ENCODE data around the gene ZP4. TPM values are rescaled to one million over a fixed set of nuclear protein-coding genes. Genes with fewer than 3 reads are reported as not detected.

ZP4 gene
- total RNA-seq, 2 experiments from 2014 or later: not detected

DNA sequence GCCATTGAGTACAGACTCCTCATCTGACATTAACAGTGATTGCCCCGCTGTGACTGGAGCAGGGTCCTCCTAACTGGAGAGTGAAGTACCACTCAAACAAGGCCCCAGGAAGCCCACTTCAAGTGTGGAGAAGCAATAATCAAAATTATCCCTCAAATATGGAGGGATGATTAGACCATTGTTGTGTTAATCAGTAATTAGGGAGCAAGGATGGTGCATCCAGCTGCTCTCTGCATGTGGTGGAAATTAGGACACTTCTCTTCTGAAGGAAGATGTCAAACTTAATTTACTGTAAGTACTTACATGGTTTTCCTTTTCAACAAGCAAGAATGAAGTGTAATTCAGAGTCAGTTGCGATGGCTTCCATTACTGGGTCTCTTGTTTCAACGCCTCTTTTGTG lies 3.4 kb upstream of the ZP4 start:
- Mint-ChIP-seq H3K27ac (no peak overlapping the region), H3K4me1 (no peaks in the 10 kb centered on the region), H3K9me3 (ENCODE audit: low read depth) (peaks cover 4% of the 10 kb centered on the region), H3K36me3 (no peaks in the 10 kb centered on the region), H3K27me3 (no peaks in the 10 kb centered on the region), H3K4me3 (no peak overlapping the region)
- no peak for ATAC-seq
- DNase-seq: no peak
- CTCF ChIA-PET: no interaction called here

DNA sequence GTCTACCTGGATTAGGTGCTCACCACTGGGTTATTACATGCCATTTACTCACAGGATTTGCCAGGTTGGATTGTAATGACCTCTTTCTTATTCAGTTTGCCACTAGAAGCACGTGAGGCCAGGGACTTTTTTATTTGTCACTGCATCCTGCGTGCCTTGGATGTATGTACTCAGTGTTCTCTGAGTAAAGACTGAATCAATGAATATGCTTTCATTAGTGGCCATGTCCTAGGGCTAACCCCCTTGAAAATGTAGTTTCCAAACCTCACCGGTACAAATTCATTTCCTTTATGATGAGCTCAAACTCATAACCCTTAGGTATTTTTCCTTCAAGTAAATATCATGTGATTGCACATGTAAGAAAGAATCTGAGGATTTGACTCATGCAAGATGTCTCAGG lies 1.3 kb upstream of the ZP4 start:
- H3K27me3 Mint-ChIP-seq: no peaks in the 10 kb centered on the region
- H3K27ac Mint-ChIP-seq: no peak overlapping the region
- no peak for ATAC-seq
- CTCF ChIA-PET: no interaction called here
- H3K9me3 Mint-ChIP-seq (ENCODE audit: low read depth): peaks cover 4% of the 10 kb centered on the region
- H3K4me1 Mint-ChIP-seq: no peaks in the 10 kb centered on the region
- no peak overlapping the region for H3K4me3 Mint-ChIP-seq
- no peaks in the 10 kb centered on the region for H3K36me3 Mint-ChIP-seq
- DNase-seq: no peak

DNA sequence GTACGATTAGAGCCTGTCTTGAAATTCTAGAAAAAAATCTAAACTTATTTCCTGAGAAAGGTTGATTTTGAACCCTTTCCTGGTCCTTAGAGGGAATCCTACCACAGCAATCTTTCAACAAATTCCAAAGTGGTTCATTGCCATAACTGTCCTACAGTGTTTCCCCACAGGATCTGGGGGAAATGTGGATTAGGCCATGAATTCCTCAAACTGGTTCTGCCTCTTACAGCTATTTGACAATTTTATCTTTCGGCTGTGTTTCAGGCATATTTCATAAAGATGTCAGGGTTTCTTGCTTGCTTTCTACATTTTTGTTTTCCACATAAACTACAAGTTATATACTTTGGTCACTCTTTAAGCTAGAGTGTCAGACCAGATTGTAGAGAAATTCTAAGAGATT lies 544 bp upstream of the ZP4 start:
- DNase-seq (no peak), ATAC-seq (no peak)
- CTCF ChIA-PET: no interaction called here
- H3K9me3 Mint-ChIP-seq (ENCODE audit: low read depth): peaks cover 4% of the 10 kb centered on the region
- no peak overlapping the region for H3K4me3 Mint-ChIP-seq
- H3K27me3 Mint-ChIP-seq: no peaks in the 10 kb centered on the region
- H3K27ac Mint-ChIP-seq: no peak overlapping the region
- H3K36me3 Mint-ChIP-seq: no peaks in the 10 kb centered on the region
- H3K4me1 Mint-ChIP-seq: no peaks in the 10 kb centered on the region

DNA sequence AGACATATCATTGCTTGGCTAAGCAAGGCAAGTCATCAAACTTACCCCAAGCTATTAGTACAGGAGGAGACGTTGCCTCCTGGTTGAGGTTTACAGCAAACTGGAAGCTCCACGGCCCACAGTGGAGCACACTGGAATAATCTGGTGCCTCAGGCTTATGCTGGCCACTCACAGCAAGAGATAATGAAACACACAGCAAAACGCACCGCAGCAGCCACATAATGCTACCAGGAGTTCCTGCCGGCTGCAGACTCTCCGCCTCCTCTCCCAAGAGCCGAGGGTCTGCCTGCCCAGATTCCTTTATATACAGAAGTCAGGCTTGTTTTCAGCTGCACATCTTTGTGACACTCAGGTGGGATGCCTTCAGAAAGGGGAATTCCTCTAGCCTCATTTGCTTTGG lies 306 bp downstream of the ZP4 start:
- Mint-ChIP-seq H3K36me3 (no peaks in the 10 kb centered on the region), H3K9me3 (ENCODE audit: low read depth) (peaks cover 4% of the 10 kb centered on the region), H3K4me1 (no peaks in the 10 kb centered on the region), H3K27ac (no peak overlapping the region), H3K4me3 (no peak overlapping the region), H3K27me3 (no peaks in the 10 kb centered on the region)
- DNase-seq (no peak), ATAC-seq (no peak)
- CTCF ChIA-PET: no interaction called here

DNA sequence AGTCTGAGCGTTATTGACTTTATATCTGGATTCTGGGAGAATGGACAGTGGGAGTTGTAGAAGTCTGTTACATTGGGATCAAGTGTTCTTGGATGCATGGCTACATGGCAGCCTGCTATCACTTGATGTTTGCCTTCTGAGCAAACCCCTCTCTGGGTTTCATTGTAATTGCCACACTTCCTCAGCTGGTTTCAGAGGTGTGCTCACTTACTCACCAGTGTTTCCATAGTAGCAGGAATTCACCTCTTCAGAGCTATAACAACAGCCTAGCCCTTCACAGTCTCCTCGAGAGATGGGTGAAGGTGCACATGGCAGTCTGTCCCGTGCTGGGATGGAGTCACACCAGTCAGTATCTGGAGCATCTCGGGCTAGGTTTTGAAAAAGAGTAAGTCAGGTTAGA lies 2.6 kb downstream of the ZP4 start:
- H3K9me3 Mint-ChIP-seq (ENCODE audit: low read depth): peaks cover 5% of the 10 kb centered on the region
- H3K4me1 Mint-ChIP-seq: no peaks in the 10 kb centered on the region
- H3K36me3 Mint-ChIP-seq: no peaks in the 10 kb centered on the region
- no peak for DNase-seq
- no peaks in the 10 kb centered on the region for H3K27me3 Mint-ChIP-seq
- no peak for ATAC-seq
- no peak overlapping the region for H3K27ac Mint-ChIP-seq
- H3K4me3 Mint-ChIP-seq: no peak overlapping the region
- CTCF ChIA-PET: no interaction called here

DNA sequence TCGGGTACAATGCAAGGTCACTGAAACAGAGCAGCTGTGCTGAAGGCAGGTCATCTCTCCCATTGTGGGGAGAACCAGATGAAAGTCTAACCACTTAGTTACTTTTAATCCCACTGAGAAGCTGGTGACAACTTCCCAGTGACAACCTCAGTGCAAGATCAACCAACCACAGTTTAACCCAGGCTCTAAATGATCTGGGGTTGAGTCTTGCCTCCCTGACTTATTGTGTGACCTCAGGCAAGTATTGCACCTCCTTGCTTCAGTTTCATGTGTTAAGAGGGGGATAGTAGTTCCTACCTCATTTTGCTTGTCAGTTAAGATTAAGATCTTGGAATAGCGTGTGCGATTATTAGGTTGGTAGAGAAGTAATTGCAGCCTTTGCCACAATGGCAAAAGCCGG lies 3.2 kb downstream of the ZP4 start:
- no peak for DNase-seq
- Mint-ChIP-seq H3K27me3 (no peaks in the 10 kb centered on the region), H3K4me3 (no peak overlapping the region), H3K27ac (no peak overlapping the region), H3K36me3 (no peaks in the 10 kb centered on the region), H3K9me3 (ENCODE audit: low read depth) (peaks cover 8% of the 10 kb centered on the region), H3K4me1 (no peaks in the 10 kb centered on the region)
- CTCF ChIA-PET: no interaction called here
- no peak for ATAC-seq

DNA sequence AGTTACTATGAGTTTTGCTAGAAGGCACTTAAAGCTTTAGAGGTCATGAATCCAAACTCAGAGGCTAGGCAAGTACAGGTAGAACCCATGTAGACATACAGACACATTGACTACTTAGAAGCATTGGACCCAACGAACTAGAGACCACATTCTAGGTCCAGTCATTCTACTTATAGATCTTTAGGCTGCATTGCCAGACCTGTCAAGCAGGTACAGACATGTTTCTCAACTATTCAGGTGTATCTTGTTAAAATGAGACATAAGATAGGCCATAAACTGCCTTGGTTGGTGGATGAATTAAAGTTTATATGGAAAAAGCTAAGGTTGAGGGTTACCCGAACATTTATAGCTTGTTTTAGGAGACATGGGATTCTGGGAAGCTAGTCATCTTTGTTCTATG lies 6.5 kb downstream of the ZP4 start:
- H3K36me3 Mint-ChIP-seq: no peaks in the 10 kb centered on the region
- DNase-seq (no peak), ATAC-seq (no peak)
- no peaks in the 10 kb centered on the region for H3K4me1 Mint-ChIP-seq
- H3K4me3 Mint-ChIP-seq: no peak overlapping the region
- H3K9me3 Mint-ChIP-seq (ENCODE audit: low read depth): peaks cover 4% of the 10 kb centered on the region
- CTCF ChIA-PET: no interaction called here
- no peaks in the 10 kb centered on the region for H3K27me3 Mint-ChIP-seq
- no peak overlapping the region for H3K27ac Mint-ChIP-seq

DNA sequence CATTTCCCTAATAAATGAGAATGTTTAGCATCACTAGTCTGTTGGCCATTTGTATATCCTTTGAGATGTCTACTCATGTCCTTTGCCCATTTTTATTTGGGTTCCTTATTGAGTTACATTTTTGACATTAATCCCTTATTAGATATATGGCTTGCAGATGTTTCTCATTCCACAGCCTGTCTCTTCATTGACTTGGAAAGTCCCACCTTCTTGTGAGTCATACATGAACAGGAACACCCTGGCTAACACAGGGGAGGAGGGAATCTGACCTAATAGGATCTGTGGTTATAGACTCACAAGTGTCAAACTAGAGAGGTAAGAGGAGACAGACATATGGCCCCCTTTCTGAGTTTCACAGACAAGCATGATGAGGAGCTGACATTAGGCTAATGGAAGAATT lies 11.5 kb downstream of the ZP4 start:
- H3K4me1 Mint-ChIP-seq: no peaks in the 10 kb centered on the region
- CTCF ChIA-PET: no interaction called here
- H3K27ac Mint-ChIP-seq: no peak overlapping the region

DNA sequence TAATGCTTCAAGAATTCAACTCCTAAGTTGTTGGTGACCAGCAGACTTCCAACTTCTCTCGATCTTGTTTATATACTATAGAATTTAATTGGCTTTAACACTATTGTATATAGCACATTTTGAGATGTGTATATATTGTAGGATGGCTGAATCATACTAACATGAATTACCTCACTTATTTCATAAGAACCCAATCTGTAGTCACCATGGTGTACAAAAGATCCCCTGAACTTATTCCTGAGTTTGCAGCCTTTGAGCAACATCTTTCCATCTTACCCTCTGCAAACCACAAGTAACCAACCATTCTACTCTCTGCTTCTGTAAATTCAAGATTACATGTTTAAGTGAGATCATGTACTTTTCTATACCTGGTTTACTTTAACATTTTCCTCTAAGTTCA lies 12.3 kb downstream of the ZP4 start:
- Mint-ChIP-seq H3K4me1 (no peaks in the 10 kb centered on the region), H3K36me3 (no peaks in the 10 kb centered on the region), H3K9me3 (ENCODE audit: low read depth) (peaks cover 4% of the 10 kb centered on the region), H3K4me3 (no peak overlapping the region), H3K27ac (no peak overlapping the region), H3K27me3 (no peaks in the 10 kb centered on the region)
- no peak for ATAC-seq
- DNase-seq: no peak
- CTCF ChIA-PET: no interaction called here

More for the DNA sequence above, 11.5 kb downstream of the ZP4 start:
- ATAC-seq: no peak
- Mint-ChIP-seq H3K9me3 (ENCODE audit: low read depth) (peaks cover 4% of the 10 kb centered on the region), H3K36me3 (no peaks in the 10 kb centered on the region), H3K27me3 (no peaks in the 10 kb centered on the region), H3K4me3 (no peak overlapping the region)
- DNase-seq: no peak

DNA sequence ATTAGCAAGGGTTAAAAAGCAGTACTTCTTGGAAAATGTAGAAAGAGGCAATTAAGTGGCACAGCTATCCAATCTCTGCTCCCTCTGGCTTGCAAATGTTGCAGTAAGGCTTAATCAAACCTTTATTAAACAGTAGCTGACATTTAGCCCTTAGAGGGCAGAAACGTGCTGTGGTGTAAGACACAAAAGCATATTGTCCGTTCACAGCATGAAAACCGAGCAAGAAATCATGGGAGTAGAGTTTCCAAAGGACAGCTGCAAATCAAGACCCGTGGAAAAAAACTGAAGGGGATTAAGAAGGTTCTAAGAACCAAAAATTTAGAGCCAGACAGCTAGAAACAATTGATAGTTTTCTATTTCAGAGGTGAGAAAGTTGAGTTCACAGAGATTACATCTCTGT lies 13.1 kb downstream of the ZP4 start:
- H3K9me3 Mint-ChIP-seq (ENCODE audit: low read depth): no peaks in the 10 kb centered on the region
- ATAC-seq (no peak), DNase-seq (no peak)
- CTCF ChIA-PET: no interaction called here
- no peaks in the 10 kb centered on the region for H3K4me1 Mint-ChIP-seq
- H3K27ac Mint-ChIP-seq: no peak overlapping the region
- no peaks in the 10 kb centered on the region for H3K27me3 Mint-ChIP-seq
- no peak overlapping the region for H3K4me3 Mint-ChIP-seq
- no peaks in the 10 kb centered on the region for H3K36me3 Mint-ChIP-seq

DNA sequence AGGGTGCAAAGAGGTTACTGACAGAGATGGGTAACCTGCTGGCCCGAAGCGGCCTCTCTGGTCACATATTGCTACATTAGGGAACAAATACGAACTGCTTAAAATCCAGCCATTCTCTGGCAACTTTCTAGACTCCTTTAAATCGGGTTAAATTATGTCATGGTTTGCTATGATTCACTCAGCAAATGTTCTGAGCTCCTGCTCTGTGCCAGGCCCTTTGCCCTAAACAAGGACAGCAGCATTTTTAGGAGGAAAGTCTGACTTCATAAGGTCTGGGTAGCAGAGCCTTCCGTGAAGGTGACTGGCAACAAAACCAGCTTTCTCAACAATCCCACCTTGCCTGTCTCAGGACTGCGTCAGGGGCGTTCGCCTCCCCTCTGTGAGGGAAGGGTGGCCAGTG lies 15.4 kb downstream of the ZP4 start:
- Mint-ChIP-seq H3K4me3 (no peak overlapping the region), H3K9me3 (ENCODE audit: low read depth) (no peaks in the 10 kb centered on the region), H3K36me3 (no peaks in the 10 kb centered on the region), H3K27ac (no peak overlapping the region), H3K4me1 (no peaks in the 10 kb centered on the region), H3K27me3 (no peaks in the 10 kb centered on the region)
- DNase-seq (no peak), ATAC-seq (no peak)
- CTCF ChIA-PET: no interaction called here

DNA sequence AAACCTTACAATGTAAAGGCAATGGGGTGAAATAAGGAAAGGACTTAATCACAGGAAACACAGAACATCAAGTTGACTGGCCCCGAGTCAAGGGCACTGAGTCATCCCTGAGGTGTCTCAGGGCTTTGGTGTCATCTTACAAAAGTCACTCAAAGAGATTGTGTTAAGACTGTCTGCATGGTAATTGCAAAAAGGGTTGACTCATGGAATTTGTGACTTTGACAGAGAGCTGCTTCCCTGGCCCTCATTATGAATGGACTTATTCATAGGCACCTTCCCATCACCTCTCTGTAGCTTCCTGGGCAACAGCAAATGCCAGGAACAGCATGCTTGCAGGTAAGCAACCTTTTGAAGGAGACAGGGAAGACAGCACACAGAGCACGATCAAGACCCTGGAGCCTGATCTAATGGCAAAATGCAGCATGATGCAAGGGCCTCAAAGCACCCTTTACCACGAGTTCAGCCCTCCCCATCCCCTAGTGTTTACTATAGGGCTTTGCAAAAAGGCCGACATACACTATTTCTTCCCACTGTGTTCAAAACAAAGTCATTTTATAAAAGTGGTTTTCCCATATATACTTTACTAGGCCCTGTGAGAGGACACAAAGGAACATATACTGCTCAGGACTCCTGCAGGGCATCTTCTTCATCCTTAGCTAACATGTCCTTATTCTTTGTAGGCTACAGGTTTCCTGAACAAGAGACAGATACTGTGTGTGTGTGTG lies 17.1 kb downstream of the ZP4 start:
- ATAC-seq: no peak
- no peak for DNase-seq
- H3K27ac Mint-ChIP-seq: no peak overlapping the region
- H3K4me3 Mint-ChIP-seq: no peak overlapping the region
- no peaks in the 10 kb centered on the region for H3K9me3 Mint-ChIP-seq (ENCODE audit: low read depth)
- no peaks in the 10 kb centered on the region for H3K36me3 Mint-ChIP-seq
- CTCF ChIA-PET: no interaction called here
- H3K27me3 Mint-ChIP-seq: no peaks in the 10 kb centered on the region
- H3K4me1 Mint-ChIP-seq: no peaks in the 10 kb centered on the region

DNA sequence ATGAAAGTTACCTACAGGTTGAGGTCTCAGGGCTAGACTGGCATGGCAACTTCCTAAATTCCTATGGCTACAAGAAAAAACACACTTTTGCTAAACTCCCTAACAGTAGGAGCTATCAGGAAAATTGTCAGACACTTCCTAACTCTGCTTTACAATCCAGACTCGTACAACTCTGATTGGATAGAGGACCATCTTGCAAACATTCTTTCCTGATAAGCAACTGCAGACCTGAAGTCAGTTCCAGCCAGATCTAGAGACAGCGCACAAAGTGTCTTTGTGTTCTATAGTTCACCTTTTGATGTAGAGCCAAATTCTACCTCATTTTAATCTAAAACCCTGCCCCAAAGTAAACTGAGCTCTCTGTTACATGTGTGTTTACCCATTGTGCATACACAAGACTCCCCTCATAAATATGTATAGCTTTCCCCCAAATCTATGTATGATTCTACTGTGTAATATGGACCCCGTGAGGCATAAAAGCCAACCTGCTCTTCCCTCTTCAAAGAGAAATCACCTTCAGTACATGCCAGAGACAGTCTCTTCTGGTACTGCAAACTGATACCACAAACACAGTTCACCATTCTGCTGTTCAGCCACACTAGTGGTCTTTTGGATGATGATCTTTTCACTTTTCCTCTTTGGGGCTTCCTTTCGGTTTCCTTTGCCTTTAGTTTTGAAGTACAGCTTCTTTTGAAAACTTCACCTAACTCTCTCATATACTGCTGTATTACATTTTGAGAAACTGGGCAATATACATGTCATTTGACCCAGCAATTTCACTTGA lies 21.7 kb downstream of the ZP4 start:
- peaks cover 2% of the 10 kb centered on the region for H3K4me1 Mint-ChIP-seq
- H3K27ac Mint-ChIP-seq: no peak overlapping the region
- no peaks in the 10 kb centered on the region for H3K27me3 Mint-ChIP-seq
- no peaks in the 10 kb centered on the region for H3K36me3 Mint-ChIP-seq
- CTCF ChIA-PET: no interaction called here
- ATAC-seq (no peak), DNase-seq (no peak)
- no peak overlapping the region for H3K4me3 Mint-ChIP-seq
- H3K9me3 Mint-ChIP-seq (ENCODE audit: low read depth): no peaks in the 10 kb centered on the region

DNA sequence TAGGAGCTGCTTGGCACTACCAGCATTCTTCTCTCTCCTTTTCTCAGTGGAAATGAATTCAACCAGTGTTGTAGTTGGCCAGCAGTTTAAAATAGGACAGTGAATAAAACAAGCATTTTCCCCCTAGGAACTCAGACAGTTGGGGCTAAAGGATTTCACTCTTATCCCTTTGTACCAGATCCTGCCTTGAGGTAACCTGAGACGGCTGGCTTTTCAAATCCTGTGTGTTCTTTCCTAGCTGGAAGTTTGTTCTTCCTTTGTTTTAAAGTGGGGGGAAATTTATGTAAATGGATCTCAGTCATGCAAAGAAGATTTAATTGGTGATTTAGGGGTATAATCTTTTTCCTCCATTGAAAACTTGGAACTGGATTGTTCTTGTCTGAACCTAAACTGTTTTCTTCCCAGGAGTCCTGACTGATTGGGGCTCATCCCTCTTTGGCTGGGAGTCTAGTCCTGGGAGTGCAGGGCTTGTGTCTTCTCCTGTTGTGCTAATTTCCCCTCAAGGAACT lies 23.3 kb downstream of the ZP4 start:
- ATAC-seq (no peak), DNase-seq (no peak)
- H3K27me3 Mint-ChIP-seq: no peaks in the 10 kb centered on the region
- no peak overlapping the region for H3K27ac Mint-ChIP-seq
- no peak overlapping the region for H3K4me3 Mint-ChIP-seq
- CTCF ChIA-PET: no interaction called here
- H3K4me1 Mint-ChIP-seq: peaks cover 2% of the 10 kb centered on the region
- H3K36me3 Mint-ChIP-seq: no peaks in the 10 kb centered on the region
- H3K9me3 Mint-ChIP-seq (ENCODE audit: low read depth): no peaks in the 10 kb centered on the region

All from activated CD8-positive, alpha-beta memory T cell treated with anti-CD3 and anti-CD28 coated beads, Interleukin-2, amount 10 ng/mL, durations not matched to agents 7 days and 5 days (primary cell).